Endothelial cell of umbilical vein (primary cell): ENCODE data around the gene NFIA.

Source experiments
- EZH2 ChIP-seq: IDR thresholded peaks from 2 replicates; pipeline ENCODE4 v1.6.1; 2012; ENCODE audit warnings: borderline replicate concordance, low read depth, mild to moderate bottlenecking, moderate library complexity, low read length, inconsistent platforms; ENCODE audit not compliant: severe bottlenecking
- FOS ChIP-seq: IDR thresholded peaks from 2 replicates; pipeline ENCODE4 v1.6.1; 2011; ENCODE audit warnings: mild to moderate bottlenecking, low read length, moderate library complexity, borderline replicate concordance; ENCODE audit not compliant: insufficient read depth
- GATA2 ChIP-seq: IDR thresholded peaks from 2 replicates; pipeline ENCODE4 v1.7.0; 2011; ENCODE audit warnings: low read depth, mild to moderate bottlenecking, moderate library complexity, mixed read lengths, low read length; ENCODE audit not compliant: insufficient read length, insufficient read depth
- JUN ChIP-seq: IDR thresholded peaks from 2 replicates; pipeline ENCODE4 v1.6.1; 2011; ENCODE audit warnings: borderline replicate concordance, low read depth; ENCODE audit not compliant: insufficient read length, insufficient read depth
- MAX ChIP-seq: IDR thresholded peaks from 2 replicates; pipeline ENCODE4 v1.6.1; 2011; ENCODE audit not compliant: insufficient read depth, insufficient read length
- MYC ChIP-seq: IDR thresholded peaks from one replicate; pipeline ENCODE4 v1.6.1; 2011; ENCODE audit warnings: mild to moderate bottlenecking, low read depth, low read length
- POLR2A ChIP-seq: IDR thresholded peaks from 2 replicates; pipeline ENCODE4 v1.6.1; 2012; ENCODE audit warnings: low read depth, mild to moderate bottlenecking, control low read depth, low read length
- POLR2AphosphoS5 ChIP-seq: IDR thresholded peaks from 2 replicates; pipeline ENCODE4 v1.6.1; 2012; ENCODE audit warnings: low read depth, mild to moderate bottlenecking, control low read depth, low read length, moderate library complexity; ENCODE audit not compliant: insufficient read depth
- TF ChIP-seq, protein P1 (sequence below), 2 donors: IDR thresholded peaks; 1 replicate in 1 of 2; 2 replicates in 1 of 2; pipeline ENCODE4 v1.5.1; 2011; ENCODE audit warnings: low read length in 2 of 2, mild to moderate bottlenecking in 2 of 2, moderate library complexity in 2 of 2, control low read depth in 1 of 2, inconsistent platforms in 1 of 2, low read depth in 1 of 2; ENCODE audit not compliant: insufficient read depth in 1 of 2; ENCODE audit errors: extremely low read depth in 1 of 2

GRCh38 chr1:61081686-61082310 lies 563 bp upstream of the NFIA start:
- TF ChIP-seq POLR2A (peak; percentile 10), POLR2AphosphoS5 (no peak), FOS (no peak), GATA2 (no peak), EZH2 (no peak), JUN (no peak), MAX (no peak), MYC (no peak)
- TF ChIP-seq, protein P1, sequence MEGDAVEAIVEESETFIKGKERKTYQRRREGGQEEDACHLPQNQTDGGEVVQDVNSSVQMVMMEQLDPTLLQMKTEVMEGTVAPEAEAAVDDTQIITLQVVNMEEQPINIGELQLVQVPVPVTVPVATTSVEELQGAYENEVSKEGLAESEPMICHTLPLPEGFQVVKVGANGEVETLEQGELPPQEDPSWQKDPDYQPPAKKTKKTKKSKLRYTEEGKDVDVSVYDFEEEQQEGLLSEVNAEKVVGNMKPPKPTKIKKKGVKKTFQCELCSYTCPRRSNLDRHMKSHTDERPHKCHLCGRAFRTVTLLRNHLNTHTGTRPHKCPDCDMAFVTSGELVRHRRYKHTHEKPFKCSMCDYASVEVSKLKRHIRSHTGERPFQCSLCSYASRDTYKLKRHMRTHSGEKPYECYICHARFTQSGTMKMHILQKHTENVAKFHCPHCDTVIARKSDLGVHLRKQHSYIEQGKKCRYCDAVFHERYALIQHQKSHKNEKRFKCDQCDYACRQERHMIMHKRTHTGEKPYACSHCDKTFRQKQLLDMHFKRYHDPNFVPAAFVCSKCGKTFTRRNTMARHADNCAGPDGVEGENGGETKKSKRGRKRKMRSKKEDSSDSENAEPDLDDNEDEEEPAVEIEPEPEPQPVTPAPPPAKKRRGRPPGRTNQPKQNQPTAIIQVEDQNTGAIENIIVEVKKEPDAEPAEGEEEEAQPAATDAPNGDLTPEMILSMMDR (IDR thresholded peaks at IDR 0.05; ENCODE audit: extremely low read depth in 1 of 2, insufficient read depth in 1 of 2, low read depth in 1 of 2, low read length in 2 of 2) = no peak
